Psoas muscle (tissue), 8 donors: ENCODE data around the gene SMAD7. TPM values are rescaled to one million over a fixed set of nuclear protein-coding genes. Genes with fewer than 3 reads are reported as not detected.

Experiments used
- ATAC-seq, 4 donors: fragments of 200-7000 bp; cut with Tn5 transposase; one replicate each; pipeline ENCODE4 v1.9.1; 2020; ENCODE audit warnings: moderate library complexity in 3 of 4, mild to moderate bottlenecking in 2 of 4
- DNase-seq, 2 donors: peaks; one replicate each; pipeline ENCODE4 v3.0.0-alpha.2; 2020
- H3K27ac ChIP-seq: fragments of 200-600 bp; one replicate; pipeline ENCODE4 v1.8.0; 2022
- H3K27me3 ChIP-seq, 3 donors: fragments of 200-600 bp in 1 of 3; one replicate each; pipeline versions ENCODE4 v1.6.1 to v1.8.0; 2013 to 2022; ENCODE audit warnings: low read length in 2 of 3, mild to moderate bottlenecking in 2 of 3, moderate library complexity in 1 of 3; ENCODE audit not compliant: insufficient read depth in 3 of 3
- H3K36me3 ChIP-seq, 2 donors: fragments of 200-600 bp in 1 of 2; one replicate each; pipeline versions ENCODE4 v1.6.1 to v1.8.0; 2013 to 2022; ENCODE audit warnings: low read depth in 1 of 2, mild to moderate bottlenecking in 1 of 2, moderate library complexity in 1 of 2; ENCODE audit not compliant: insufficient read depth in 1 of 2
- H3K4me1 ChIP-seq: fragments of 200-600 bp; one replicate; pipeline ENCODE4 v1.8.0; 2022
- H3K4me3 ChIP-seq: fragments of 200-600 bp; one replicate; pipeline ENCODE4 v1.8.0; 2022; ENCODE audit warnings: mild to moderate bottlenecking
- H3K9me3 ChIP-seq: fragments of 200-600 bp; one replicate; pipeline ENCODE4 v1.8.0; 2022
- CTCF ChIP-seq: fragments of 200-600 bp; IDR thresholded peaks from one replicate; pipeline ENCODE4 v1.8.0; 2022; ENCODE audit warnings: antibody characterized with exemption
- WGBS, 3 donors: extraction: QIAGEN DNeasy Blood & Tissue Kit; methylation state at CpG; one replicate each; pipeline versions ENCODE4 v1.1.6 to v1.1.7; 2013; 5-methylcytosine and 5-hydroxymethylcytosine counted together
- intact Hi-C, 2 donors: fragments of 100-400 bp; cut with DNase I; formaldehyde crosslinking; loops; one replicate each; pipeline versions ENCODE4 v1.11.0 to v1.14.2; 2022
- polyA plus RNA-seq, 3 donors: library from polyadenylated mRNA; stranded (reverse); fragments of 200-250 nt; gene quantifications; one replicate each; pipeline ENCODE4 v1.2.3, GENCODE V29; 2013
- total RNA-seq, 4 donors: library from RNA; stranded (reverse); fragmentation: NEBNext Ultra II Directional in 2 of 4; extraction: Animal tissue kit (Norgen Biotek cat#: 25700) in 2 of 4; gene quantifications; one replicate each; pipeline versions ENCODE4 v1.2.1 to v1.2.4, GENCODE V29; 2021 to 2023
- donor health status: healthy with polysubstance abuse.
- donor health status: DM: no; HTN: no; CAD: no; lungs with moderate emphysema.
- donor health status: Bipolar disorder and iron deficiency.
- donor health status: healthy.
- donor health status: DM: yes; HTN: yes; CAD: no.
- donor health status: DM: no; HTN: no; CAD: no.
- donor health status: DM: no; HTN: no; CAD: no.
- donor health status: DM: yes; HTN: yes; CAD: no.

The SMAD7 gene
- total and polyA plus RNA-seq, 7 donors = 5.4 to 14.7 (median 8.4) TPM

GRCh38 chr18:48990481-48991318 lies 39.9 kb upstream of the SMAD7 start:
- no peak overlapping the region for H3K27ac ChIP-seq
- WGBS, 3 donors = 89 to 95% (median 92%) methylated on average over 15 of the region's 15 CpGs
- peak; percentile 54 to 83 (median 67) for ATAC-seq

GRCh38 chr18:48989304-48990303 lies 38.8 kb upstream of the SMAD7 start:
- DNase-seq = peak in 1 of 2 donors; percentile 29
- TF ChIP-seq CTCF = no peak
- Histone ChIP-seq H3K9me3 (no peaks in the 10 kb centered on the region), H3K36me3 (no peaks in the 10 kb centered on the region), H3K4me3 (no peak overlapping the region), H3K27ac (no peak overlapping the region), H3K27me3 (no peaks in the 10 kb centered on the region), H3K4me1 (peaks cover 7% of the 10 kb centered on the region)
- 67 to 75% (median 68%) methylated on average over 16 of the region's 16 CpGs for WGBS, 3 donors
- intact Hi-C loops = no loop called here
- ATAC-seq = no peak

More at GRCh38 chr18:48990481-48991318, 39.9 kb upstream of the SMAD7 start:
- peak in 1 of 2 donors; percentile 41 for DNase-seq
- Histone ChIP-seq H3K27me3 (no peaks in the 10 kb centered on the region), H3K4me1 (peaks cover 7% of the 10 kb centered on the region), H3K4me3 (no peak overlapping the region), H3K36me3 (no peaks in the 10 kb centered on the region), H3K9me3 (no peaks in the 10 kb centered on the region)
- intact Hi-C loops = no loop called here
- TF ChIP-seq CTCF = no peak

- H3K9me3 ChIP-seq = no peaks in the 10 kb centered on the region
- H3K27ac ChIP-seq = no peak overlapping the region
- H3K4me1 ChIP-seq = peaks cover under 1% of the 10 kb centered on the region
- WGBS, 3 donors = 94 to 99% (median 94%) methylated on average over 15 of the region's 15 CpGs
- H3K27me3 ChIP-seq = no peaks in the 10 kb centered on the region
- TF ChIP-seq CTCF = no peak
- DNase-seq = peak in 1 of 2 donors; percentile 41
- no peak overlapping the region for H3K4me3 ChIP-seq
- H3K36me3 ChIP-seq = no peaks in the 10 kb centered on the region
- intact Hi-C loops = no loop called here
- no peak for ATAC-seq
These were observed 37.9 kb upstream of the SMAD7 start for GRCh38 chr18:48988508-48989303.

GRCh38 chr18:48987821-48988220 lies 37.1 kb upstream of the SMAD7 start:
- Histone ChIP-seq H3K4me1 (no peaks in the 10 kb centered on the region), H3K27me3 (no peaks in the 10 kb centered on the region), H3K27ac (no peak overlapping the region), H3K36me3 (no peaks in the 10 kb centered on the region), H3K4me3 (no peak overlapping the region), H3K9me3 (no peaks in the 10 kb centered on the region)
- no peak for ATAC-seq
- WGBS, 3 donors = 77 to 81% (median 79%) methylated on average over 8 of the region's 8 CpGs
- intact Hi-C loops = no loop called here
- DNase-seq = no peak
- no peak for TF ChIP-seq CTCF
